Suppressor macrophage treated with lipopolysaccharide for 1 hour (primary cell): Measurements from ENCODE around the gene STARD7.

Experiments used
- DNase-seq, 3 donors: peaks; one replicate each; pipeline ENCODE4 v3.0.0-alpha.2; 2020 to 2022

Gene STARD7

DNA sequence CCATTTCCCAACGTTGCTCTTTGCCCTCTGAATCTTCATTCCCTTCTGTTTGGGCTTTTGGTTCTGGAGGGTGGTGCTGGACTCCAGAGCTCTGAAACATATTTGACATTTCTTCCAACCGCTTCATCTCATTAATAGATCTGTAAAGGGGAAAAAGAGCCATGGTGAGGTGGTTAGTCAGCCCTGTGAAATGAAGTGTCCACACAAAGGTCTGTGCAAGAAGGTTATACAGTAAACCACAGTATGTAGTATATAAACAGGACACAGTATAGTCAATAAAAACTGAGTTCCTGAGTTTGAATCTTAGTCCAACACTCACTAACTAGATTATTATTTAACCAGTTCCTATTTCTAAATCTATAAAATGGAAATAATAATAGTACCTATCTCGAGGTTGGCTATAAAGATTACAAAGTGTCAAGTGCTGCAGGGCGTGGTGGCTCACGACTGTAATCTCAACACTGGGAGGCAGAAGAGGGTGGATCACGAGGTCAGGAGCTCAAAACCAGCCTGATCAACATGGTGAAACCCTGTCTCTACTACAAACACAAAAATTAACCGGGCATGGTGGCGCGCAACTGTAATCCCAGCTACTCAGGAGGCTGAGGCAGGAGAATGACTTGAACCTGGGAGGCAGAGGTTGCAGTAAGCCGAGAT is 13.1 kb downstream of the STARD7 start:
- no peak for DNase-seq

DNA sequence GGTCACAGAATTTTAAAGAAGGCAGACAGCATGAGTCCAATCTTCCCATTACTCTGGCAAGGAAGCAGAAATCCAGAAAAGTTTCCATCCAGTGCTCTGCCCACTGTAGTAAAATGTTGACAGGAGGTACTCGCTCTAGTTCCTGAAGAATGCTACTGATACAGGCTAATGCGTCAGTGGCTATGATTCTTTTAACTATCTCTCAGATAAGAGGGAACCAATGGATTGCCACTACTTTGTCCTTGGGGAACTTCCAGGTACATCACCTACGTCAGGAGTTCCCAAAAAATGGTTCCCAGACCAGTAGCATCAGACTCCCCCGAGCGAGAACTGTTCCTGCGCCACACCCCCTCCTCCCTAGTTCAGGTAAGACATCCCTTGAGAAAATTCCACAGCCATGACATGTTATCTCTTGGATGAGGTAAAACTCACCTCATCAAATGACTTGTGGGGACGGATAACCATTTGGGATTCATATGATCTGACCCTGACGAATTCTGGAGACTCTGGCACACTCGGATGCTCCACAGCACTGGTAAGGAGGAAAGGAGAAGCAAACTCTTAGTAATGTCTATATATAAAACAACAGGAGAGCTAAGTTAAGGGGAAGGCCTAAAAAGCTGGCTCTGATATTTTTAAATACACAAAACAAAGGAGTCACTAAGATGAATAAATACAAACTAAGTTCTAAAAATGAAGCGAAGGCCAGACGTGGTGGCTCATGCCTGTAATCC is 16.5 kb downstream of the STARD7 start:
- DNase-seq = no peak

DNA sequence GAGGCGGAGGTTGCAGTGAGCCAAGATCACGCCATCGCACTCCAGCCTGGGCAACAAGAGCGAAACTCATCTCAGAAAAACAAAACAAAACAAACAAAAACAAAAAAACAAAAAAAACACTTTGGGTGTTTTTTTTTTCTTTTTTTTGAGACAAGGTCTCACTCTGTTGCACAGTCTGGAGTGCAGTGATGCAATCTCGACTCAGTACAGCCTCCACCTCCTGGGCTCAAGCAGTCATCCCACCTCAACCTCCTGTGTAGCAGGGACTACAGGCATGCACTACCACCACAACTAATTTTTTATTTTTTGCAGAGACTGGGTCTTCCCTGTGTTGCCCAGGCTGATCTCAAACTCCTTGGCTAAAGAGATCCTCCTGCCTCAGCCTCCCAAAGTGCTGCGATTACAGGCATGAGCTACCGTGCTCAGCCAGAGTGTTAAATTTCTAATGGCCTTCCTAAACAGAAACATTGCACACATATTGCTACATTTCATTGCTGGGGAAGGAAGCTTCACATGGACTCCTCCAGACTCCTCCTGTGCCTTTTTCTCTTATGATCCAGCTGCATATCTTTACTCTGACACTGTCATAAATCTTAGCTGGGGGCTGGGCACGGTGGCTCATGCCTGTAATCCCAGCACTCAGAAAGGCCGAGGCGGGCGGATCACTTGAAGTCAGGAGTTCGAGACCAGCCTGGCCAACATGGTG is 19.7 kb downstream of the STARD7 start:
- DNase-seq = no peak

DNA sequence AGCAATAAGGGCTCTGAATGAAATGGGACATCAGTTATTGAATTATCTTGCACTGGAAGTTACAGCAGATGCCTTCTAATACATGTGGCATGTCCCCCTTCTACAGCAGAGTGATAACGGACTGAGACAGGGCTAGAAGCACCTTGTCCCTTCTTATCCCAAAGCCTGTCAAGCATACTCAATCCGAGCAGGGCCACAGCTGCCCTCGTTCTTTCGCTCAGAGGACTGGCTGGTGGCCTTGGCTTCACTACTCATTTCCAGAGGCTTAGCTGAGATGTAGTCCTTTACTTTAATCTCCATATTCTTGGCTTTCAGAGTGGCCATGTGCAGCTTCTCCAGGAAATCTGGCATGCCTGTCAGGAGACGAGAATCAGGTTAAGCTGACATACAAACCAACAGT is 22.1 kb downstream of the STARD7 start:
- DNase-seq = no peak

DNA sequence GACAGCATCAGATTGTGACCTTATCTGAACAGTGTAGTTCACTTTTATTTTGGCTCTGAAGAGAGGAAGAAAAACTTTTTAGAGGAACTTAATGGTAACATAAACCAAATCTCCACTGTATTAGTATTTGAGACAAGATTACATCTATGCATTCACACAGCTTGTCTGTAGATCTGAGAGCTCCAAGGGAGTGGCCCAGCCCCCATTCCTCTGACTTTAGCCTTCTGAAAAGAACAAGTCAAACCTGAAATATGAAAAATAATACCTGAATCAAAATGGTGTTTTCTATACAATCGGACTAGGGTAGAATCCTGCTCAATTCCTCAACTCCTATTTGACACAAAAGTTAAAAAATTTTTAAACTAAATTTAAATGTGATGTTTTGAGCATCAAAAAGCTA is 23.1 kb downstream of the STARD7 start:
- DNase-seq = no peak

DNA sequence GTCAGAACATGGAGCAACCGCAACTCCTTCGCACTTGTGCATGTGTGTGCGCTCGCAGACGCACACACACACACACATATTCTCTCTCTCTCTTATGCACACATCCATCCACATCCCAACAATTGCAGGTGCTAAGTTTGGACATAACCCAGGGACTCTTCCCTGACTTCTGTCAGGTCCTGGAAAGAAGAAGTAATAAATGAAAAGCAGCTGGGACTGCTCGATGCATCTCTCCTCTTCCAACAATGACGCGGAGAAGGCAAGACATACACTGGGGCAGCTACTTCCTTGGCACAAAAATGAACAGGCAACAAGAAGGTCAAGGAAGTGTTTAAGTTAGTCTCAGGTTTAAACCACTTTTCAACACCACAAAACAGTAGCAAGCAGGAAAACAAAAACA is 23.6 kb downstream of the STARD7 start:
- DNase-seq = no peak

DNA sequence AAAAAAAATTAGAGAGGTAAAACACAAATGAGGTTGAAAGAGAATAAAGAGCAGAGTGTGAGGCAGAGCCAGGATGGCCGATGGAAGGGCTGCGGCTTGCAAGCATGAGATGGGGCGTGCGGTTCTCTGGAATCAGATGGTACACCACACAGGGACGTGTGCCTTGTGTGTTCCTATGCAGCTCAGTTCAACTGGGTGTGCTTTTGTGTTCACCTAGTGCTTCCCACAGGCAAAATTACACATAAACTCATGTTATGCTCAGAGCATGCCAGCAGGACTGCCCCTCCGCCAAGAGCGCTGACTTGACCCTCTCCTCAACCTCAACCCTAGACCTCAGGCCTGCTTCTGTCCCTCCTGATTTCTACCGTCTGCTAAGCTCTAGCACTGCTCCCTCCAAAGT is 24.4 kb downstream of the STARD7 start:
- DNase-seq = no peak

DNA sequence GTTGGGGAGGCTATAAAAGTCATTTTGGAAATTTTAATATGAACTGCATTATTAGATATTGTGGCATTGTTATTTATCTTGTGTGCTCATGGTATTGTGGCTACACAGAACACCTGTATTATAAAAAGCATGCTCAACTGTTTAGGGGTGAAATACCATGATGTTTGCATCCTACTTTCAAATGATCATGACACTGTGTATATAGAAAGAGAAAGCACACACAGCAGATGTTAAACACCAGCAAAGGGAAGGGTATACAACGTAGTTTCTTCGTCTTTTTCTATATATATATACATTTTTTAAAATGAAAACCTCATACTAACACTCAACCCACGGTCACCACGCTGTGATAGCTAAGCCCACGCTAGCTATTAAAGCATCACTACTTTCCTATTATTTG is 27.1 kb downstream of the STARD7 start:
- no peak for DNase-seq

DNA sequence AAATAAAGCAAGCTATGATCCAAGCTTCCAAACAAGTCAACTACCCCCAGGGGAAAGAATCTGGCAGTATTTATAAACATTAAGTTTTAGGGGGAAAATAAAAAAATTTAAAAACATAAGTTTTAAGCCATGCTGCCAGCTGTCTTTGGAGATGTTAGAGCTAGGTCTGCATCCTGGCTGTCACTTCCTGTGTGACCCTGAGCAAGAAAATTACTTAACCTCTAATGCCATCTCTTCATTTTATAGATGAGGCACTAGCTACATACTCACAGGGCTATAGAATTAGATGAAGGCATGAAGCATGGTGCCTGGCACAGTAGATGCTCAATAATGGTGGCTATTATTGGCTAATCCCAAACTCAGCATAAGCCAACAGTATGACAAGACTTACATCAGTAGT is 28.1 kb downstream of the STARD7 start:
- DNase-seq = no peak

DNA sequence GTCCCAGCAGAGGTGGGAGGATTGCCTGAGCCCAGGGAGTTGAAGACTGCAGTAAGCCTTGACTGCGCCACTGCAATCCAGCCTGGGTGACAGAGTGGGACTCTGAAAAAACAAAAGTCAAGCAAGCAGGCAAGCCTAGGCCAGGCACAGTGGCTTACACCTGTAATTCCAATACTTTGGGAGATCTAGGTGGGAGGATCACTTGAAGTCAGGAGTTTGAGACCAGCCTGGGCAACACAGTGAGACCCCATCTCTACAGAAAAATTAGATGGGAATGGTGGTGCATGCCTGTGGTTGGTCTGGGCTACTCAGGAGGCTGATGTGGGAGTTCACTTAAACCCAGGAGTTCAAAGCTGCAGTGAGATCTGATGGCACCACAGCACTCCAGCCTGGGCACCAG is 28.6 kb downstream of the STARD7 start:
- DNase-seq = no peak

DNA sequence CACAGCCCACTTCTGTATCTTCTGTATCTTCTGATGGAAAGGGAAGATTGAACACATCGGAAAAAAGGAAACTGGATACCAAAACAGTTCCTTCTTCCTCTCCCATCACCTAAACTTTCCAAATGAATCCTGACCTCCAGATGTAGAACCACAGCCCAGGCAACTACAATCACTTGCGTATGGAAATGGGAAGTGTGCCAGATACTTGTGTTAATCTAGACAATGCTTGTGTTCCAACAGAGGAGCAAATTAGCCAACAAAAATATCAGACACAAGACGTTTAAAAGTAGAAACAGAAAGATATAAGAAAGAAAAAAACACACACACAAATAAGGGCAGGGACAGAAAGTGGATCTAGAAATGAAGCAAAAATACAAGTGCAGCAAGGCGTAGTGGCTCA is 32.0 kb downstream of the STARD7 start:
- no peak for DNase-seq

DNA sequence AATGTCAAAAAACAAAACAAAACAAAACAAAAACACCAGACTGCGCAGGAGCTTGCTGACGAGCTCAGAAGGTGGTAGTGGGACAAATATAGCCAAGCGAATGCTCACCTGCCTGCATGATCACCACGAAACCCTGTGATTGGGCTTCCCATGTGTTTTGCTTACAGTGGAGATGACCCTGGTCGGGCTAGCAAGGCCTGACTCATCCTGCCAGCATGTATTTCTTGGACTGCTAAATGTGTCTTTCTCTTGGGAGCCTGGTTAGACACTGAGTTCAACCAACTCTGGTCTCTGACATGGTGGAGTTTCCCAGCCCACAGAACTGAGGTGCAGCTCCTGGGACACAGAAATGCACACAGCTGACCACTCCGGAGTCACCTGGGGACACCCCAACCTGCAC is 32.7 kb downstream of the STARD7 start:
- no peak for DNase-seq

DNA sequence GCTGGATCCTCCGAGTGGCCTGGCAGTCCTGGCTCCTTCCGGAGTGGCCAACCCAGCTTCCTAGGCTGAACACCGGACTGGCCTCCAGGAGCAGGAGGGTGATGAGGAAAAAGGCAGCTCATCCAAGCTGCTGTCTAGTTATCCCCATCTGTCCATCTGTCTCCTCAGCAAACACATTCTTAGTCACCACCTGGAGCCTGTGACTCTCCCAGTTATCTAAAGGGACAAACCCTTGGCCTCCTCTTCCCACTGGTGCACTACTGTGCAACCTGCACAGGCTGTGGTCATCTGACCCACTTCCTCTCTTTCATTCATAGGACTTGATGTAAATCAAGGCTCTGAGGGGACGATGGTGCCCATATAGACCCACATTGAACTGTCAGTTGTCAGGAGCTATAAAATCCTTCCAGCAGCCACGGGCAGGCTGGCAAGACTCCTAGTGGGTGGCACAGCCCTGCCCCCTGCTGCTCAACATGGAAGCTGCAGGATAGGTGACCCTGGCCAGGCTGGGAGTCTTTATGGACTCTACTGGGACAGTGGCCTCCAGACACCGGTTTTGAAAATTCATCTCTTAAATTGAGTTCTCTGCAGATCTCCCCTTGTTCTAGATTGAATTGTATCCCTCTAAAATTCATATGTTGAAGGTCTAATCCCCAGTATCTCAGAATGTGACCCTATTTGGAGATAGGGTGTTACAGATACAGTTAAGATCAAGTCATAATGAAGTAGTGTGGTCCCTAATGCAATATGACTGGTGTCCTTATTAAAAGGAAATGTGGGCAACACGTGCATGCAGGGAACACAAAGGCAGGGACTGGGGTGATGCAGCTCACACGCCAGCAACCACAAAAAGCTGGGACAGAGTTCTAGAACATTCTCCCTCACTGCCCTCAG is 34.1 kb downstream of the STARD7 start:
- peak; percentile 84 to 88 (median 88) for DNase-seq

DNA sequence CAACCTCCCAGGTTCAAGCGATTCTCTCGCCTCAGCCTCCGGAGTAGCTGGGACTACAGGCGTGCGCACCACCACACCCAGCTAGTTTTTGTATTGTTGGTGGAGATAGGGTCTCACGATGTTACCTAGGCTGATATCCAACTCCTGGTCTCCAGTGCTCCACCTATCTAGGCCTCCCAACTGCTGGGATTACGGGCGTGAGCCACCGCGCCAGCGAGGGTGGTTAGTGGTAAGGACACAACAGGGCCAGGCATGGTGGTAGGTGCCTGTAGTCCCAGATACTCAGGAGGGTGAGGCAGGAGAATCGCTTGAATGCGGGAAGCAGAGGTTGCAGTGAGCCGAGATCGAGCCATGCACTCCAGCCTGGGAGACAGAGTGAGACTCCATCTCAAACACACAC is 36.8 kb downstream of the STARD7 start:
- no peak for DNase-seq

DNA sequence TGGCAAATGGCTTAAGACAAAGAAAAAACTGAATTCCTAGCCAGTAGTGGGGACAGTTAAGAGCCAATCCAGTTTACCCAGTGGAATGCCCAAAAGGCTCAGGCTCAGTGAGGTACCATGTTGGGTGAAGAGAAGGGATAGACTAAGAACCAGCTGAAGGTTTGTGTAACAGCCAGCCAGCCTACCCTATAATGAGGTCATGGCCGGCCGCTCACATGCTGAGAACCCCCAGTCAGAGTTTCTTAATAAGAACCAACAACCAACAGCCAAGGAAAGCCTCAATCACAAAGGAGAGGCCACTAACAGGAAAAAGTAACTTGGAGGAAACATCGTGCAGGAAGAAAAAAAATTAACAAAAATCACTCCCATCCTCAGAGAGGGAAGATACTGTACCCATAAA is 38.0 kb downstream of the STARD7 start:
- DNase-seq = peak; percentile 45 to 66 (median 63)

DNA sequence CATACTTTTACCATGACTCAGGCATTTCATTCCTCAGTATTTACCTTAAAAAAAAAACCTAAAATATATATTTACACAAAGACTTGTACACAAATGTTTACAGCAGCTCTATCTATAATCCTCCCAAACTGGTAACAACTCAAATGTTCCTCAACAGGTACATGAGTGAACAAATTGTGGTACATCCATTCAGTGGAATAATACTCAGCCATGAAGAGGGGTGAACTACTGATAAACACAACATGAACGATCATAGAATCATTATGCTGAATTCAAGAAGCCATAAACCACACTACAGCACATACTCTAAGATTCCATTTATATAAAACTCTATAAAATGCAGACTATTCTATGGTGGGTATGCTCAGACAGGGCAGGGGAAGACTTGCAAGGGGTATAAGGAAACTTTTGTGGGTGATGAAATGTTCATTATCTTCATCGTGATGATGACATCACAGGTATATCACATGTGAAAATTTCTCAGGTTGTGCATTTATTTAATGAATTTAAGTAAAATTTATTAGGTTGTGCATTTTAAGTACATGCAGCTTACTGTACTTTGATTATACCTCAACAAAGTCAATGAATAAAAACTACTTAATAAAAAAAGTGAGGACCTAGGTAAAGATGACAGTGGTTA is 38.6 kb downstream of the STARD7 start:
- no peak for DNase-seq

DNA sequence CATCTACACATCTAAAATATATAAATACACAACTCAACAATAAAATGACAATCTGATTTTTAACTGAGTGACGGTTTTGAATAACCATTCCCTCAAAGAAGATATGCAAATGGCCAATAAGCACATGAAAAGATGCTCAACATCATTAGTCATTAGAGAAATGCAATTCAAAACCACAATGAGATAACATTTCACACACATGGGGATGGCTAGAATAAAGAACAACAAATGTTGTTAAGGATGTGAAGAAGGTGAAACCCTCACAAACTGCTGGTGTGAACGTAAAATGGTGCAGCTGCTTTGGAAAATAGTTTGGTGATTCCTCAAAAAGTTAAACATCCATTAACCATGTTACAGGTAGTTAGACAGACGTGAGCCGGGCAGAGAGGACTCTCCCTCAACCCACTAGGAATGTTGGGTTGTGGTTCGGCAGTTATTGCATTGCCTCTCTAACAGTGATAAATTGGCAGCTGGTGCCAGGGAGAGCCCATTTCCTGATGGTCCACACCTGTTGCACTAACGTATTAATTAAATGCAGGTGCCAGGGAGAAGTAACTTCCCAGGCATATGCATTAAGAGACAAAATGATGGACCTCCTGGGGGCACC is 41.1 kb downstream of the STARD7 start:
- DNase-seq = no peak

DNA sequence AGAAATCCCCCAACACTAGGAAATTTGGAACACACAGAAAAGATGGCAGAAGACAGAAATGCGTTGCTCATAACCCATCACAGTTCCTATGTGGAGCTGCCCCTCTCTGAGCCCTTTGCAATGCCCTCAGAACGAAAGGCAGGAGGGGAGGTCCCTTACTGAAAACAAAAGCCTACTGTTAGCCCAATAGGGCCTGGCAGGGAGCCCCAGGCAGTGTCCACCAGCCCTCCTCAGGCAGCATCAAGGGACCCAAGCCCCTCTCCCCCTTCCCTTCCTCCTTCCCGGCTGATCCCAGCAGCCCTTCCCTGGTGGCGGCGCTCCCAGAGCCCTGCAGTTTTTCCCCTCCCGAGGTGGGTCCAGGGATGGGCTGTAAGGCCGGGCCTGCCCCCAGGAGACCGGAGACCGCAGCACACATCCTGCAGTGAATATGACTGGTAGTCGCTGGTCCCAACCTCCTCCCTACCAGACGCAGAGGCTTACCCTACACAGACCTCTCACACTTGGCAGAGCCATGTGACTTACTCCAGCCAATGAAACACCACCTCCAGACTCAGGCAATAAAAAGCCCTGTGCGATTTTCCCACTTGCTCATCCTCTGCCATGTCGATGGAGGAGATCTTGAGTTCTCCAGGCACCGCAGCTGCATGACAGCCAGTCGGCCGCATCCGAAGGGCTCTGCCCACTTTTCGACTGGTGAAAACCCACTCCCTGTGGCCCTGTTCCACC is 44.0 kb downstream of the STARD7 start:
- no peak for DNase-seq

DNA sequence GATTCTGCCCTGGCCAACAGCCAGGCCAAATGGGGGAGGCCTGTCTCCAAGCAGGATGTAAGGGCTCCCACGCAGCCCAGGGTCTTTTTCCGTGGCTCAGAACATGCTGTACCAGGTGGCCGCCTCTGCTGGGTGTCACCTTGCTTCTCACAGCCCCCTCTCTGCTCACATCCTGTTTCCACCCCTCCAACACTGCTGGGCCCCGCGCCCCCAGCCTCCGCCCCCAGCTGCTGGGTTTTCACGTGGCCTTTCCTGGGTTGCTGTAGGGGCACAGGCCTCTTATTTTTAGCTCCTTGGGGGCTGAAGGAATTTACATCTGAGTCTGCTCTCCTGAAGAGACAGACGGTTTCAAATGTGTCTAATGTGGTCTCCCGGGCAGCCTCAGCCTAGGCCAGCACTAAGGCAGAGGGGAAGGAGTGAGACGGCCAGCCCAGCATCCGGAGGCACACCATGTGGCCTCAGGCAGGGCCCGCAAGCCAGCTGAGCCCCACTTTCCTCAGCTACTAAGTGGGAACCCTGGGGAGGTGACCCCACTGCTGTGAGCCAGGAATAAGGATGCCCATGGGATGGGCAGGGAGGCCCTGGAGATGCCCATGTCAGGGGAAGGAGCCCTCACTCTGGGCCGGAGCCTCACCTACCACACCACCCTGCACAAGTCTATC is 44.7 kb downstream of the STARD7 start:
- DNase-seq = peak in 2 of 3 donors; percentile 27 to 33

DNA sequence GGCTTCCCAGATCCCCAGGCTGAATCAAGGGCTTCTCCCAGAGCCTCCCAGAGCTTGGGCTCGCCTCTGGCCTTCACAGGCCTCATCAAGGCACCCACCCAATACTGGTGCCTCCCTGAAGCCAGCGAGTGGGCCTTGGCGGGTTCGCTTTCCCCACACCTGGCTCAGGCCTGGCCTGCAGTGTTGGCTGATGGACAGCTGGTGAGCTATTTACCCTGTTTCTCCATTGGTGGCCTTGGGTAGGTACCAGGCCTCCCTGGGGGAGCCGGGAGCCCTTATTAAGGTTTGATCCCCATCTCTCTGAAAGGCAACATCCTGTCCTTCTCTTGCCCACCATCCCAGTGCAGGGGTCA is 45.2 kb downstream of the STARD7 start:
- DNase-seq = no peak

DNA sequence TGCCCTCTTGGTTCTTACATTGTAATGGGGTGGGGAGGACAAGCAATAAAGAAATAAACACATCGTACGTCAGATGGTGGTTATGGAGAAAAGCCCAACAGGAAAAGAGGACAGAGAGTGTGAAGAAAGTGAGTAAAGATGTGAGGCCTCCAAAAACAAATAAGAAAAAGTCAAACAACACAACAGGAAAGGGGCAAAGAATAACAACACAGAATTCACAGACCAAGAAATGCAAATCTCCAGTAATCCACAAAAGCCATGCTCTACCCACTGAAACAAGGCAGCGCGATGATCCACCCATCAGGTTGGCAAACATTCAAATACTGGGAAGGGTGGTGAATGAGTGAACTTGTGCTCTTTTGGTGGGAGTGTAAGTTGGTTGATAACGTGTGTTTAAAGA is 46.7 kb downstream of the STARD7 start:
- no peak for DNase-seq
